B cell (primary cell): ENCODE data around the gene CCNG1. TPM values are rescaled to one million over a fixed set of nuclear protein-coding genes. Genes with fewer than 3 reads are reported as not detected.

Experiments used
- ATAC-seq: fragments of 200-7000 bp; cut with Tn5 transposase; one replicate; pipeline ENCODE4 v1.10.0; 2021; ENCODE audit warnings: low read depth, mild to moderate bottlenecking, moderate number of reproducible peaks, moderate library complexity
- CTCF ChIA-PET: fragments of 350-600 bp; sonication (Branson Sonifier 250); formaldehyde crosslinking; loops from one replicate; lab custom pipeline; 2021; ENCODE audit warnings: antibody characterized with exemption, inconsistent platforms; lab: Charles Lee
- POLR2A ChIA-PET: fragments of 350-600 bp; sonication (Branson Sonifier 250); formaldehyde crosslinking; loops from one replicate; lab custom pipeline; 2021; ENCODE audit warnings: antibody characterized with exemption; lab: Charles Lee
- DNase-seq: peaks from one replicate; pipeline ENCODE4 v3.0.0; 2013
- H2AFZ ChIP-seq: 2 replicates; pipeline ENCODE4 v1.6.1; 2012; ENCODE audit warnings: mild to moderate bottlenecking, low read depth, low read length; ENCODE audit not compliant: insufficient read depth, poor library complexity, severe bottlenecking
- H3K27ac ChIP-seq, 2 donors: 1 replicate in 1 of 2; 2 replicates in 1 of 2; pipeline ENCODE4 v1.5.1; 2012 to 2013; ENCODE audit warnings: low read length in 2 of 2, mild to moderate bottlenecking in 2 of 2, moderate library complexity in 1 of 2
- H3K27me3 ChIP-seq, 4 experiments: fragments of 200-600 bp in 1 of 4; sonication (generic) in 1 of 4; replicated peaks in 1 of 4; 1 replicate in 2 of 4; 2 replicates in 2 of 4; pipeline versions ENCODE4 v1.6.1 to v1.7.0; 2013 to 2016; ENCODE audit warnings: low read length in 3 of 4, mild to moderate bottlenecking in 2 of 4, mixed read lengths in 1 of 4, moderate library complexity in 1 of 4; ENCODE audit not compliant: insufficient read depth in 4 of 4, control insufficient read depth in 3 of 4; ENCODE audit errors: control extremely low read depth in 1 of 4
- H3K36me3 ChIP-seq, 2 experiments: replicated peaks in 1 of 2; 1 replicate in 1 of 2; 2 replicates in 1 of 2; pipeline versions ENCODE4 v1.6.1 to v1.7.1; 2013; ENCODE audit warnings: low read length in 1 of 2; ENCODE audit not compliant: insufficient read depth in 2 of 2, control insufficient read depth in 1 of 2; ENCODE audit errors: control extremely low read depth in 1 of 2, extremely low read depth in 1 of 2
- H3K4me1 ChIP-seq, 2 donors: fragments of 200-600 bp in 1 of 2; sonication (generic) in 1 of 2; 1 replicate in 1 of 2; 2 replicates in 1 of 2; pipeline versions ENCODE4 v1.5.1 to v1.6.1; 2013 to 2017; ENCODE audit warnings: low read length in 2 of 2; ENCODE audit not compliant: control insufficient read depth in 2 of 2, insufficient read depth in 2 of 2
- H3K4me2 ChIP-seq: replicated peaks from 2 replicates; pipeline ENCODE3; 2012; ENCODE audit warnings: mild to moderate bottlenecking, low read depth, low read length; ENCODE audit not compliant: poor library complexity, severe bottlenecking
- H3K4me3 ChIP-seq, 5 experiments: fragments of 200-600 bp in 1 of 5; sonication (generic) in 1 of 5; 1 replicate in 3 of 5; 2 replicates in 2 of 5; pipeline versions ENCODE4 v1.5.1 to v1.7.0; 2011 to 2016; ENCODE audit warnings: low read length in 4 of 5, mild to moderate bottlenecking in 4 of 5, low read depth in 2 of 5, control low read depth in 1 of 5, moderate library complexity in 1 of 5; ENCODE audit not compliant: insufficient read depth in 1 of 5; ENCODE audit errors: control extremely low read depth in 1 of 5, extremely low read depth in 1 of 5
- H3K79me2 ChIP-seq: fragments of 200-600 bp; sonication (generic); one replicate; pipeline ENCODE4 v1.6.0; 2016; ENCODE audit warnings: low read length; ENCODE audit not compliant: control insufficient read depth, insufficient read depth
- H3K9ac ChIP-seq: fragments of 200-600 bp; sonication (generic); 2 replicates; pipeline ENCODE4 v1.6.1; 2017; ENCODE audit warnings: mild to moderate bottlenecking, low read length, moderate library complexity
- H3K9me3 ChIP-seq, 3 donors: one replicate each; pipeline versions ENCODE4 v1.6.1 to v1.7.1; 2013; ENCODE audit warnings: low read length in 2 of 3; ENCODE audit not compliant: control insufficient read depth in 2 of 3, insufficient read depth in 1 of 3; ENCODE audit errors: control extremely low read depth in 1 of 3
- H4K20me1 ChIP-seq: 2 replicates; pipeline ENCODE4 v1.6.0; 2012; ENCODE audit warnings: mild to moderate bottlenecking, low read length; ENCODE audit not compliant: insufficient read depth, control insufficient read depth, poor library complexity, severe bottlenecking
- H3K27ac Mint-ChIP-seq: one replicate; pipeline ENCODE4 v1.8.0; 2021; ENCODE audit warnings: mixed read lengths
- H3K27me3 Mint-ChIP-seq: one replicate; pipeline ENCODE4 v1.8.0; 2021; ENCODE audit warnings: mixed read lengths
- H3K4me1 Mint-ChIP-seq: one replicate; pipeline ENCODE4 v1.8.0; 2021; ENCODE audit warnings: mixed read lengths
- H3K4me3 Mint-ChIP-seq: one replicate; pipeline ENCODE4 v1.8.0; 2021; ENCODE audit warnings: mixed read lengths
- H3K9me3 Mint-ChIP-seq: one replicate; pipeline ENCODE4 v1.8.0; 2022; ENCODE audit warnings: mixed read lengths; ENCODE audit not compliant: insufficient read depth
- EZH2 ChIP-seq: IDR thresholded peaks from 2 replicates; pipeline ENCODE4 v1.6.1; 2012; ENCODE audit warnings: borderline replicate concordance, low read depth, mild to moderate bottlenecking, moderate library complexity, low read length; ENCODE audit not compliant: insufficient read depth, poor library complexity, severe bottlenecking
- WGBS: methylation state at CpG from one replicate; pipeline ENCODE4 v1.1.5; 2013; ENCODE audit warnings: missing lambda C conversion rate; ENCODE audit not compliant: insufficient coverage; 5-methylcytosine and 5-hydroxymethylcytosine counted together
- intact Hi-C: fragments of 100-400 bp; cut with micrococcal nuclease; formaldehyde crosslinking; loops from one replicate; pipeline ENCODE4 v1.10.0; 2022
- polyA plus RNA-seq: library from polyadenylated mRNA; depleted of rRNA; stranded (reverse); fragments of >200 nt; gene quantifications from 2 replicates; pipeline ENCODE4 v1.2.3, GENCODE V29; 2012
- total RNA-seq, 2 donors: library from RNA; stranded (reverse); fragments of 120-200 nt in 1 of 2; gene quantifications; 1 replicate in 1 of 2; 2 replicates in 1 of 2; pipeline versions ENCODE4 v1.2.3 to v1.2.4, GENCODE V29; 2013 to 2022
- TF ChIP-seq, protein P1 (sequence below): fragments of 200-600 bp; IDR thresholded peaks from one replicate; pipeline ENCODE4 v1.8.0; 2022; ENCODE audit warnings: antibody characterized with exemption, mild to moderate bottlenecking

The CCNG1 gene
- total and polyA plus RNA-seq, 2 donors (not counting 1 experiment from before 2014, with no cell fraction given): 29.0 to 80.1 TPM

DNA sequence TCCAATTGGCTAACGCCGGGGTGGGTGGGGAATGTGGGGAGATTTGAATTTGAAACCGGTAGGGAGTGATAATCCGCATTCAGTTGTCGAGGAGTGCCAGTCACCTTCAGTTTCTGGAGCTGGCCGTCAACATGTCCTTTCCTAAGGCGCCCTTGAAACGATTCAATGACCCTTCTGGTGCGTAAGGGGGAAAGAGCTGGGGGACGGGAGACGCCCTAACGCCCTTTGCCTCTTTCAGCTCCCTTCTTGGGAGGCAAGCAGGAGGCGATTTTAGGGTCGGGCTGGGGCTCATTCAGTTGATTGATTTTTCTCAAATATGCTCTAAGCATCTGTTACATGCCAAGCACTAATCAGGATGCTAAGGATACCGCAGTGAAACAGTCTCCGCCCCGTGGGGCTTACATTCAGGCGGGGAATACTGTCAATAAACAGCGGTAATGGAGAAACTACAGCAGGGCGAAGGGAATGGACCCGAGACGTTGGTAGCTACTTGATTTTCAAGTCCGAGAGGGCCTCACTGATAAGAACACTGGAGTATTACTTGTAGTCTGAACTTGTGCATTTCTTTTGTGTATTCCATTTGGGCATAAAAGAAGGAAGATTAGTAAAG, 23.3 kb downstream of the CCNG1 start, which contains the start of gene HMMR:
Gene HMMR (plus strand): TSS at position 71 of the 610 bp plus-strand sequence. CDS start 61 bp downstream, at position 132.
- peaks cover 0 to 8% of the 10 kb centered on the region in 2 experiments for H3K36me3 ChIP-seq
- Mint-ChIP-seq H3K4me3 (peak within 1 kb of the TSS; percentile 91), H3K4me1 (peaks cover 31% of the 10 kb centered on the region), H3K27ac (peak within 1 kb of the TSS; percentile 99), H3K27me3 (no peaks in the 10 kb centered on the region), H3K9me3 (no peaks in the 10 kb centered on the region)
- H3K4me1 ChIP-seq: peaks cover 17 to 32% of the 10 kb centered on the region in 2 donors
- peaks cover 30% of the 10 kb centered on the region for H3K79me2 ChIP-seq
- H3K4me2 ChIP-seq: peak within 1 kb of the TSS; percentile 88
- no peak for DNase-seq
- H3K4me3 ChIP-seq: peak within 1 kb of the TSS; percentile 87 to 95 (median 90)
- TF ChIP-seq, protein P1, sequence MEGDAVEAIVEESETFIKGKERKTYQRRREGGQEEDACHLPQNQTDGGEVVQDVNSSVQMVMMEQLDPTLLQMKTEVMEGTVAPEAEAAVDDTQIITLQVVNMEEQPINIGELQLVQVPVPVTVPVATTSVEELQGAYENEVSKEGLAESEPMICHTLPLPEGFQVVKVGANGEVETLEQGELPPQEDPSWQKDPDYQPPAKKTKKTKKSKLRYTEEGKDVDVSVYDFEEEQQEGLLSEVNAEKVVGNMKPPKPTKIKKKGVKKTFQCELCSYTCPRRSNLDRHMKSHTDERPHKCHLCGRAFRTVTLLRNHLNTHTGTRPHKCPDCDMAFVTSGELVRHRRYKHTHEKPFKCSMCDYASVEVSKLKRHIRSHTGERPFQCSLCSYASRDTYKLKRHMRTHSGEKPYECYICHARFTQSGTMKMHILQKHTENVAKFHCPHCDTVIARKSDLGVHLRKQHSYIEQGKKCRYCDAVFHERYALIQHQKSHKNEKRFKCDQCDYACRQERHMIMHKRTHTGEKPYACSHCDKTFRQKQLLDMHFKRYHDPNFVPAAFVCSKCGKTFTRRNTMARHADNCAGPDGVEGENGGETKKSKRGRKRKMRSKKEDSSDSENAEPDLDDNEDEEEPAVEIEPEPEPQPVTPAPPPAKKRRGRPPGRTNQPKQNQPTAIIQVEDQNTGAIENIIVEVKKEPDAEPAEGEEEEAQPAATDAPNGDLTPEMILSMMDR: no peak
- no peak for TF ChIP-seq EZH2
- H4K20me1 ChIP-seq: no peaks in the 10 kb centered on the region
- peak within 1 kb of the TSS; percentile 92 for H3K9ac ChIP-seq
- H3K9me3 ChIP-seq: no peaks in the 10 kb centered on the region
- intact Hi-C loops: loop anchor here (1.0 to 5.0 kb wide), 4 partner anchors 23 to 456 kb away; partner anchors contain the start of genes CCNG1 and MAT2B
- POLR2A ChIA-PET: interaction anchor here (1.2 to 4.4 kb wide), 5 partner anchors 23 to 455 kb away, joined by 3 to 40 read pairs (median 6); partner anchors contain the start of genes CCNG1 and MAT2B
- ATAC-seq: no peak
- CTCF ChIA-PET: interaction anchor here (1.1 to 6.9 kb wide), 5 partner anchors 9 to 46 kb away, joined by 4 to 50 read pairs (median 37); partner anchors contain the start of genes CCNG1 and MAT2B
- no peaks in the 10 kb centered on the region for H3K27me3 ChIP-seq
- under 1% methylated on average over 16 of the region's 23 CpGs for WGBS
- peak within 1 kb of the TSS; percentile 92 for H3K27ac ChIP-seq
- peak within 1 kb of the TSS; percentile 91 for H2AFZ ChIP-seq

DNA sequence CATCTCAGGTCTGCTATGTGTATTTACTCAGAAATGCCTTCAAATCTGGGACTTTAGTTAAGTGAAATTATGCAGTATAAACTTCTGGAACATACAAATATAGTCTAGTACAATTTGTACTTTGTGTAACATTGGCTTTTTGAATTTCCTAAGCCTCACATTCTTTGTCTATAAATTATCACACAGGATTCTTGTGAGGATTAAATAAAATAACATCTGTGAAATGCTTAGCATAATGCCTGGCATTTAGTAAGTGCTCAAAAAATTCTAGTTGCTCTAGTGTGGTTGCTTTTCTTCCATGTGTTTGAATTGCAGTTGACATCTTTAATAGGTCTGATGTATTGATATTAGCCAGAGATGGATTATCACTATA, 25.7 kb downstream of the CCNG1 start:
- Mint-ChIP-seq H3K4me3 (no peak overlapping the region), H3K27ac (no peak overlapping the region), H3K27me3 (no peaks in the 10 kb centered on the region), H3K4me1 (peaks cover 24% of the 10 kb centered on the region), H3K9me3 (no peaks in the 10 kb centered on the region)
- Histone ChIP-seq H3K79me2 (peaks cover 18% of the 10 kb centered on the region), H3K4me1 (peaks cover 17 to 30% of the 10 kb centered on the region in 2 donors), H3K36me3 (no peaks in the 10 kb centered on the region), H3K9me3 (no peaks in the 10 kb centered on the region), H3K4me2 (no peak overlapping the region), H3K27me3 (no peaks in the 10 kb centered on the region), H3K9ac (no peak overlapping the region), H2AFZ (peak overlapping the region; percentile 34), H3K27ac (no peak overlapping the region), H3K4me3 (no peak overlapping the region), H4K20me1 (no peaks in the 10 kb centered on the region)
- intact Hi-C loops: loop anchor here (5.0 kb wide), 1 partner anchor 264 kb away; no protein-coding TSS in a partner anchor
- POLR2A ChIA-PET: interaction anchor here (0.7 kb wide), 1 partner anchor 41 kb away, joined by 5 read pairs; no protein-coding TSS in a partner anchor
- TF ChIP-seq EZH2: no peak
- TF ChIP-seq, protein P1: no peak
- no peak for DNase-seq
- CTCF ChIA-PET: interaction anchor here (6.1 to 6.4 kb wide), 2 partner anchors 10 to 41 kb away, joined by 37 to 50 read pairs; partner anchors contain the start of gene MAT2B
- ATAC-seq: no peak
